ENCODE results near the gene MICU1. TPM values are rescaled to one million over a fixed set of nuclear protein-coding genes. Genes with fewer than 3 reads are reported as not detected.

MICU1 gene
- total and polyA plus RNA-seq, 3 donors from 2014 or later = 34.7 to 42.7 (median 38.9) TPM

DNA sequence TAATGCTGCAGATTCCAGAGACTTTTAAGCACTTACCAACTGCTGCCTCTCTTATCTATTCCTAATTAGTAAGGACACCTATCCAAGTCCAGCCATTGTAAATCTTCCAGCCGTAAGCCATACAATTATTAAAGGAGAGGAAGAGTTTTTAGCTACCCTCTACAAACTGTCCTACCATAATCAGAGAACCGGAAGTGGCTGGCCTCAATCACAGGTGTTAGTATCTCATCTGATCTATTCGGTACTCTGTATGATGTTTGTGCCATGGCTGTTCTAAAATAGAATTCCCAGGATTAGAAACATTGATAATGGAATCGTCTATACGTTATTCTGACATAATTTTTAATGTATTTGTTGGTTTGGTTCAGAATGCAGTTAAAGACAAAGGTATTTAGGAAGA is 102.8 kb downstream of the MICU1 start:
- H3K4me1 ChIP-seq = no peaks in the 10 kb centered on the region
- no peaks in the 10 kb centered on the region for H3K27me3 ChIP-seq
- TF ChIP-seq POLR2A (IDR thresholded peaks at IDR 0.05) = no peak
- TF ChIP-seq, protein P1, sequence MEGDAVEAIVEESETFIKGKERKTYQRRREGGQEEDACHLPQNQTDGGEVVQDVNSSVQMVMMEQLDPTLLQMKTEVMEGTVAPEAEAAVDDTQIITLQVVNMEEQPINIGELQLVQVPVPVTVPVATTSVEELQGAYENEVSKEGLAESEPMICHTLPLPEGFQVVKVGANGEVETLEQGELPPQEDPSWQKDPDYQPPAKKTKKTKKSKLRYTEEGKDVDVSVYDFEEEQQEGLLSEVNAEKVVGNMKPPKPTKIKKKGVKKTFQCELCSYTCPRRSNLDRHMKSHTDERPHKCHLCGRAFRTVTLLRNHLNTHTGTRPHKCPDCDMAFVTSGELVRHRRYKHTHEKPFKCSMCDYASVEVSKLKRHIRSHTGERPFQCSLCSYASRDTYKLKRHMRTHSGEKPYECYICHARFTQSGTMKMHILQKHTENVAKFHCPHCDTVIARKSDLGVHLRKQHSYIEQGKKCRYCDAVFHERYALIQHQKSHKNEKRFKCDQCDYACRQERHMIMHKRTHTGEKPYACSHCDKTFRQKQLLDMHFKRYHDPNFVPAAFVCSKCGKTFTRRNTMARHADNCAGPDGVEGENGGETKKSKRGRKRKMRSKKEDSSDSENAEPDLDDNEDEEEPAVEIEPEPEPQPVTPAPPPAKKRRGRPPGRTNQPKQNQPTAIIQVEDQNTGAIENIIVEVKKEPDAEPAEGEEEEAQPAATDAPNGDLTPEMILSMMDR (IDR thresholded peaks at IDR 0.05) = no peak
- no peaks in the 10 kb centered on the region for H3K9me3 ChIP-seq
- no peaks in the 10 kb centered on the region for H3K36me3 ChIP-seq (ENCODE audit: low read depth, missing control alignments)
- intact Hi-C loops (cut with DNase I; ENCODE audit: low total_unique reads) = no loop called here
- H3K27ac ChIP-seq = no peak overlapping the region
- DNase-seq = no peak
- 92 to 94% methylated on average over 5 of the region's 5 CpGs for WGBS, 2 donors
- H3K4me3 ChIP-seq = no peak overlapping the region

DNA sequence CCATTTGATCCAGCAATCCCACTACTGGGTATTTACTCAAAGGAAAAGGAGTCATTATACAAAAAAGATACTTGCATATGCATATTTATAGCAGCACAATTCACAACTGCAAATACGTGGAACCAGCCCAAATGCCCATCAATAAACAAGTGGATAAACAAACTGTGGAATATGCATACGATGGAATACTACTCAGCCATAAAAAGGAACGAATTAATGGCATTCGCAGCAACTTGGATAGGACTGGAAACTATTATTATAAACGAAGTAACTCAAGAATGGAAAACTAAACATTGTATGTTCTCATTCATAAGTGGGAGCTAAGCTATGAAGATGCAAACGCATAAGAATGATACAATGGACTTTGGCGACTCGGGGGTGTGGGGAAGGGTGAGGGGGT is 108.6 kb downstream of the MICU1 start:
- DNase-seq = no peak
- intact Hi-C loops (cut with DNase I; ENCODE audit: low total_unique reads) = no loop called here
- no peaks in the 10 kb centered on the region for H3K36me3 ChIP-seq (ENCODE audit: low read depth, missing control alignments)
- H3K9me3 ChIP-seq = no peaks in the 10 kb centered on the region
- H3K27ac ChIP-seq = no peak overlapping the region
- 95 to 96% methylated on average over 8 of the region's 8 CpGs for WGBS, 2 donors
- no peak overlapping the region for H3K4me3 ChIP-seq
- H3K27me3 ChIP-seq = no peaks in the 10 kb centered on the region
- TF ChIP-seq POLR2A (IDR thresholded peaks at IDR 0.05) = no peak
- TF ChIP-seq, protein P1 (IDR thresholded peaks at IDR 0.05) = no peak
- no peaks in the 10 kb centered on the region for H3K4me1 ChIP-seq

DNA sequence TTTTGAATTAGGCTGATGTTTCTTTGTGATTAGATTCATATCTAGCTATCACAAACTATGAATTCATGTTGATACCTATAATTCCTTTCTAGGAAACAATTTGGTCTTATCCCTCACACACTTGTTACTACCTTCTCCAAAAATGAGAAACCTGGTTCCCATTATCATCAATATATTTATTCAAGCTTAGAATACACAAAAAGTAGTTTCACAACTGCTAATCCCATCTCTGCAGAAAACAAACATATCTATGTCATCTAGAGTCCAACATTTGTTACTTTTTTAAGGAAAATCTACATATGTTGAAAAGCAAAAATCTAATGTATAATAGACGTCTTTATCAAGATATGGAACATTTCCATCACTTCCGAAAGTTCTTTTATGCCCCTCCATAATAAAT is 110.4 kb downstream of the MICU1 start:
- intact Hi-C loops (cut with DNase I; ENCODE audit: low total_unique reads) = no loop called here

DNA sequence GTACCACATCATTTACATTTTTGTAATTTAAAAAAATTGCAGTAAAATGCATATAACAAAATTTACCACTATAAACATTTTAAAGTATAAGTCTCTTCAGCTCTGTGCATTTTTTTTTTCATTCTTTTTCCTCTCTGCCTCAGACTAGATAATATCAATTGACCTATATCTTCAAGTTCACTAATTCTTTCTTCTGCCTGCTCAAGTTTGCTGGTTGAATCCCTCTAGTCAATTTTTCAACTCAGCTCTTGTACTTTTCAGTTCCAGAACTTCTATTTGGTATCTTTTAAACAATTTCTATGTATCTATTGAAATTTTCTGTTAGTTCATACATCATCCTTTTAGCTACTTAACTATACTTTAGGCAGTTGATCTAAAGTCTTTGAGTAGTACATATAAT is 112.0 kb downstream of the MICU1 start:
- TF ChIP-seq POLR2A (IDR thresholded peaks at IDR 0.05) = no peak
- TF ChIP-seq, protein P1 (IDR thresholded peaks at IDR 0.05) = no peak
- no peaks in the 10 kb centered on the region for H3K36me3 ChIP-seq (ENCODE audit: low read depth, missing control alignments)
- H3K27me3 ChIP-seq = no peaks in the 10 kb centered on the region
- no peak overlapping the region for H3K4me3 ChIP-seq
- DNase-seq = no peak
- no peaks in the 10 kb centered on the region for H3K9me3 ChIP-seq
- no peaks in the 10 kb centered on the region for H3K4me1 ChIP-seq
- intact Hi-C loops (cut with DNase I; ENCODE audit: low total_unique reads) = no loop called here
- no peak overlapping the region for H3K27ac ChIP-seq

More for the DNA sequence above, 110.4 kb downstream of the MICU1 start:
- Histone ChIP-seq H3K4me1 (no peaks in the 10 kb centered on the region), H3K36me3 (ENCODE audit: low read depth, missing control alignments) (no peaks in the 10 kb centered on the region), H3K27me3 (no peaks in the 10 kb centered on the region), H3K27ac (no peak overlapping the region), H3K4me3 (no peak overlapping the region), H3K9me3 (no peaks in the 10 kb centered on the region)
- no peak for TF ChIP-seq POLR2A (IDR thresholded peaks at IDR 0.05)
- TF ChIP-seq, protein P1 (IDR thresholded peaks at IDR 0.05) = no peak
- 84 to 88% methylated on average over 2 of the region's 2 CpGs for WGBS, 2 donors
- DNase-seq = no peak

DNA sequence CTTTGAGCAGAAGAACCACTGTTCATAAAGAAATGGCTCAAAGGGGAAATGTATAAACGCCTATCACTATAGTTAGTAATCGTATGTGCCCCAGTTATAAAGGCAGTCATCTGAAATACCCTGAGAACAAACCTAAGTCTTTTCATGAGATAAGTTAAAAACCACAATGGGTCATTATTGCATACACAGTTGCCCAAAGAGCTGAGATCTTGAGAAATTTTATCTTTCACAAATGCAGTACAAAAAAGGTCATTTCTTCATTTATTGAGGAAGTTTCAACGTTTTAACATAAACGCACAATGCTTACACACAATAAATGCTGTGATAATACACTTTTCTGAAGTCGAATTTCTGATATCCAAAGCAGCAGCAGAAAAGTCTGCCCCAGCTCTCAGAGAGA is 114.4 kb downstream of the MICU1 start:
- WGBS, 2 donors = 76 to 84% methylated on average over 5 of the region's 5 CpGs
- Histone ChIP-seq H3K27me3 (no peaks in the 10 kb centered on the region), H3K9me3 (no peaks in the 10 kb centered on the region), H3K36me3 (ENCODE audit: low read depth, missing control alignments) (no peaks in the 10 kb centered on the region), H3K4me1 (no peaks in the 10 kb centered on the region), H3K27ac (no peak overlapping the region), H3K4me3 (no peak overlapping the region)
- TF ChIP-seq POLR2A (IDR thresholded peaks at IDR 0.05) = no peak
- TF ChIP-seq, protein P1 (IDR thresholded peaks at IDR 0.05) = no peak
- intact Hi-C loops (cut with DNase I; ENCODE audit: low total_unique reads) = no loop called here
- no peak for DNase-seq
